GOT3 (cell line): Measurements from ENCODE around the gene OR2T8.

ENCODE experiments used
- DNase-seq: peaks from one replicate; lab custom pipeline; 2025; ENCODE audit warnings: mixed read lengths; lab: John Stamatoyannopoulos, UW

OR2T8 gene

GRCh38 chr1:247919952-247920351 is at the start of gene OR2T8:
Gene OR2T8, plus strand, starts transcription at chr1:247920252. Its CDS starts 766 bp downstream, at chr1:247921018.
- DNase-seq: no peak

- no peak for DNase-seq
Observed at GRCh38 chr1:247883346-247883745, 36.7 kb upstream of the OR2T8 start.

GRCh38 chr1:247884797-247885413 is 35.1 kb upstream of the OR2T8 start:
- no peak for DNase-seq

GRCh38 chr1:247895163-247895637 is 24.9 kb upstream of the OR2T8 start, which contains the start of gene OR2W3:
Gene OR2W3, plus strand, starts transcription at chr1:247895587. Its CDS starts 0 bp downstream, at chr1:247895587.
- DNase-seq: no peak

GRCh38 chr1:247895976-247896375 is 24.1 kb upstream of the OR2T8 start:
- no peak for DNase-seq

- DNase-seq: no peak
Observed at GRCh38 chr1:247904122-247904521, 15.9 kb upstream of the OR2T8 start.

- DNase-seq: no peak
Observed at GRCh38 chr1:247905181-247905580, 14.9 kb upstream of the OR2T8 start.

- no peak for DNase-seq
Observed at GRCh38 chr1:247905910-247906503, 14.0 kb upstream of the OR2T8 start.

GRCh38 chr1:247906504-247907047 is 13.5 kb upstream of the OR2T8 start:
- DNase-seq: no peak

- DNase-seq: no peak
Observed at GRCh38 chr1:247908766-247909165, 11.3 kb upstream of the OR2T8 start.

GRCh38 chr1:247913786-247914185 is 6.3 kb upstream of the OR2T8 start:
- DNase-seq: no peak

- DNase-seq: no peak
Observed at GRCh38 chr1:247914941-247915662, 5.0 kb upstream of the OR2T8 start.

- DNase-seq: no peak
Observed at GRCh38 chr1:247923941-247924340, 3.9 kb downstream of the OR2T8 start.

- DNase-seq: no peak
Observed at GRCh38 chr1:247924868-247925267, 4.8 kb downstream of the OR2T8 start, which contains the start of gene OR2AJ1. Gene OR2AJ1, plus strand, starts transcription at chr1:247924889. Its CDS starts 8,880 bp downstream, at chr1:247933769.

GRCh38 chr1:247933989-247934388 is 13.9 kb downstream of the OR2T8 start:
- no peak for DNase-seq

GRCh38 chr1:247935781-247936180 is 15.7 kb downstream of the OR2T8 start:
- DNase-seq: no peak

GRCh38 chr1:247936415-247936814 is 16.4 kb downstream of the OR2T8 start:
- no peak for DNase-seq

- DNase-seq: peak; percentile 71
Observed at GRCh38 chr1:247936965-247937734, 17.1 kb downstream of the OR2T8 start.

GRCh38 chr1:247942624-247943023 is 22.6 kb downstream of the OR2T8 start:
- DNase-seq: no peak

- no peak for DNase-seq
Observed at GRCh38 chr1:247948558-247948957, 28.5 kb downstream of the OR2T8 start, which contains the start of gene OR2L8. Gene OR2L8, plus strand, starts transcription at chr1:247948858. Its CDS starts 0 bp downstream, at chr1:247948858.

- DNase-seq: no peak
Observed at GRCh38 chr1:247953408-247953807, 33.4 kb downstream of the OR2T8 start.

GRCh38 chr1:247961791-247962190 is 41.7 kb downstream of the OR2T8 start:
- no peak for DNase-seq
